Activated T-helper 1 cell treated with anti-CD3 and anti-CD28 coated beads, Interleukin-12 subunit alpha, Interleukin-12 subunit beta, Interleukin-2, Interleukin-4 antibody, amounts not matched to agents 30 ng/mL and 10 ng/mL and 1 ng/mL, durations not matched to agents 14 hours and 24 hours and 36 hours (primary cell): ENCODE results near the gene CARTPT. TPM values are rescaled to one million over a fixed set of nuclear protein-coding genes. Genes with fewer than 3 reads are reported as not detected.

ENCODE experiments used
- DNase-seq: peaks from one replicate; pipeline ENCODE4 v3.0.0; 2021; ENCODE audit warnings: low spot score
- H3K27ac Mint-ChIP-seq: one replicate; pipeline ENCODE4 v1.8.0; 2021; ENCODE audit warnings: mild to moderate bottlenecking, mixed read lengths
- H3K27me3 Mint-ChIP-seq: one replicate; pipeline ENCODE4 v1.8.0; 2022; ENCODE audit warnings: mild to moderate bottlenecking, moderate library complexity, mixed read lengths; ENCODE audit not compliant: insufficient read depth
- H3K36me3 Mint-ChIP-seq: one replicate; pipeline ENCODE4 v1.8.0; 2021; ENCODE audit warnings: low read depth, mixed read lengths
- H3K4me1 Mint-ChIP-seq: one replicate; pipeline ENCODE4 v1.8.0; 2021; ENCODE audit warnings: low read depth, mixed read lengths
- H3K4me3 Mint-ChIP-seq: one replicate; pipeline ENCODE4 v1.8.0; 2021; ENCODE audit warnings: mild to moderate bottlenecking, moderate library complexity, mixed read lengths
- H3K9me3 Mint-ChIP-seq: one replicate; pipeline ENCODE4 v1.8.0; 2021; ENCODE audit warnings: mixed read lengths
- intact Hi-C: fragments of 100-400 bp; cut with micrococcal nuclease; formaldehyde crosslinking; loops from one replicate; pipeline ENCODE4 v1.15.1; 2024
- total RNA-seq: library from RNA; stranded (reverse); gene quantifications from 2 replicates; pipeline ENCODE4 v1.2.3, GENCODE V29; 2022

Gene CARTPT
- not detected in 2 replicates for total RNA-seq

DNA sequence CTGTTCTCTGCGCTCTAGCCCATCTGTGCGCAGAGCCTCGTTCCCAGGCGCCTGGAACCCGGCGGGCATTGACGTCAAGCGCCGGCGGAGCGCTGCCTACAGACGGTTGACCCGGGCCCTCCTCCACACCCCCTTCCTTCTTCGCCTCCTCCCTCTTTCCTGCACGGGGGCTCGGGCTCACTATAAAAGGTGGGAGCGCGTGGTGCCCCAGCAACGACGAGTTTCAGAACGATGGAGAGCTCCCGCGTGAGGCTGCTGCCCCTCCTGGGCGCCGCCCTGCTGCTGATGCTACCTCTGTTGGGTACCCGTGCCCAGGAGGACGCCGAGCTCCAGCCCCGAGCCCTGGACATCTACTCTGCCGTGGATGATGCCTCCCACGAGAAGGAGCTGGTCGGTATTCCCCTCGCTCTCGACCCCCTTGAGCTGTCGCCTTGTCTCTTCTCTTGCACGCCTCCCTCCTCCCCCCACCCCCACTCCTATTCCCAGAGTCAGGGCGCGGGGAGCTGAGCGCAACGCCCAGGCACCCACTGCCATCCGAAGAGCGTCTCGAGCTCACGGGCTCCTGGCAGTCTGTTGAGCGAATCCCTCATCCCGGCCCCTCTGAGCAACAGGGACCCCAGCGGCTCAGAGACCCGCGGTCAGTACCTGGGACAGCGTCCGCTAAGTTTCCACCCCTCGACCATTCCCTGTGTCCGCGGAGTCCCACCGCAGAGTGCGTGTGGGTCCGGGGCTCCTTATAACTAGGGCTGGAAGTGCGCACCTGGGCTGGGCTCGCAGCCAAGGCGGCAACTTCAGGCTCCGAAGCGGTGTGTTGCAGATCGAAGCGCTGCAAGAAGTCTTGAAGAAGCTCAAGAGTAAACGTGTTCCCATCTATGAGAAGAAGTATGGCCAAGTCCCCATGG, at the start of gene CARTPT:
CARTPT (plus strand) TSS at position 213 of the 902 bp plus-strand sequence; CDS start at position 232, 19 bp downstream.
- Mint-ChIP-seq H3K27ac (no peak within 1 kb of the TSS), H3K9me3 (no peaks in the 10 kb centered on the region)
- DNase-seq = no peak

DNA sequence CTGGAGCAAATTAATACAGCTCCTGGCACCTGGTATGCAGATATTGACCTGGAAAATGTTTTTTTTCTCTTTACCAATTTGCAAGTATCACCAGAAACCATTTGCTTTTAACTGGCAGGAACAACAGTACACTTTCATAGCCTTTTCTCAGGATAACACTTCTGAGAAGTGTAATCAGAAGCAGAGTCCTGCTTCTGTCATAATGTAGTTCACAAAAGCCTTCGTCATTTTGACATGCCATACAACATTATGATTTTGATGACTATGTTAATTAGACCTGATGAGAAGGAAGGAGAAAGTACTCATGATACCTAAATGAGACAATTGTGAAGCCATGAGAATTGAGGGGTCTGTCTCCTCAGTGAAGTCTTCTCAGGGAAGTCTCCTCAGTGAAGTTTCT, 41.1 kb upstream of the CARTPT start:
- no peak overlapping the region for H3K4me3 Mint-ChIP-seq
- H3K4me1 Mint-ChIP-seq = no peaks in the 10 kb centered on the region

More for the DNA sequence above, at the start of gene CARTPT:
- Mint-ChIP-seq H3K36me3 (no peaks in the 10 kb centered on the region), H3K4me1 (no peaks in the 10 kb centered on the region), H3K4me3 (no peak within 1 kb of the TSS), H3K27me3 (peaks cover 42% of the 10 kb centered on the region)
- intact Hi-C loops = no loop called here

DNA sequence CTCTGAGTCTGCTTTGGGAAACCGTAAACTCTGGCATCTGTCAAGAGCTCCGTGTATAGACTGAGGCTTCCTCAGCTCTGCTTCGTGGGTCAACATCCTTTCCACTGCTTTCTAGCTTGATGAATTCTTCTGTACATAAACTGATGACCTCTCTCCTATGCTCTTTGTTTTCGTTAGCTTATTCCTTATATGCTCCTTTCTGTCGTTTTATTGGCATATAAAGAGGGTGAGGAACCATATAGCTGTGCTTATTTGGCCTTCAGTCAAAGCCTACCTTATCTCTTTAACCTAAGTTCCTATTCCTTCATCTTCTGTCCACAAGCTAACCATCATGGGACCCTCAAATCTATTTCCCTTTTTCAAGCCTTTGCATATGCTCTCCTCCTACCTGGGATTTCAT, 39.4 kb upstream of the CARTPT start:
- intact Hi-C loops = no loop called here
- H3K4me1 Mint-ChIP-seq = no peaks in the 10 kb centered on the region

More for the DNA sequence above, 41.1 kb upstream of the CARTPT start:
- H3K27ac Mint-ChIP-seq = no peak overlapping the region
- H3K27me3 Mint-ChIP-seq = peaks cover 31% of the 10 kb centered on the region
- intact Hi-C loops = no loop called here
- H3K36me3 Mint-ChIP-seq = no peaks in the 10 kb centered on the region
- no peaks in the 10 kb centered on the region for H3K9me3 Mint-ChIP-seq
- no peak for DNase-seq

DNA sequence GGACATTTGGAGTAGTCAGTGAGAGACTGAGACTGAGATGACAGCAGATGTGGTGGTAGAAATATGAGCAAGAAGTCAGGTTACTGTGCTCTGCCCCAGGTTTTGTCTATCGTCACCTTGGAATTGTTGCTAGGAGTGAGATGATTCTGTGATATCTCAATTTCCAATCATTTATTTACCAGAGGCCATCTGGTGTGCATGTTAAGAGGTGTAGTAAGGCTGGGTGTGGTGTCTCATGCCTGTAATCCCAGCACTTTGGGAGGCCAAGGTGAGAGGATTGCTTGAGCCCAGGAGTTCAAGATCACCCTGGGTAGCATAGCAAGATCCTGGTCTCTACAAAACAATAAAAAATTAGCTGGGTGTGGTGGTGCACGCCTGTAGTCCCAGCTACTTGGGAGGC, 38.6 kb upstream of the CARTPT start:
- H3K36me3 Mint-ChIP-seq = no peaks in the 10 kb centered on the region
- DNase-seq = no peak
- no peaks in the 10 kb centered on the region for H3K9me3 Mint-ChIP-seq
- H3K27me3 Mint-ChIP-seq = peaks cover 26% of the 10 kb centered on the region
- no peaks in the 10 kb centered on the region for H3K4me1 Mint-ChIP-seq
- intact Hi-C loops = no loop called here
- H3K4me3 Mint-ChIP-seq = no peak overlapping the region
- no peak overlapping the region for H3K27ac Mint-ChIP-seq

More for the DNA sequence above, 39.4 kb upstream of the CARTPT start:
- no peaks in the 10 kb centered on the region for H3K36me3 Mint-ChIP-seq
- H3K27ac Mint-ChIP-seq = no peak overlapping the region
- H3K4me3 Mint-ChIP-seq = no peak overlapping the region
- H3K9me3 Mint-ChIP-seq = no peaks in the 10 kb centered on the region
- no peak for DNase-seq
- H3K27me3 Mint-ChIP-seq = peaks cover 23% of the 10 kb centered on the region

DNA sequence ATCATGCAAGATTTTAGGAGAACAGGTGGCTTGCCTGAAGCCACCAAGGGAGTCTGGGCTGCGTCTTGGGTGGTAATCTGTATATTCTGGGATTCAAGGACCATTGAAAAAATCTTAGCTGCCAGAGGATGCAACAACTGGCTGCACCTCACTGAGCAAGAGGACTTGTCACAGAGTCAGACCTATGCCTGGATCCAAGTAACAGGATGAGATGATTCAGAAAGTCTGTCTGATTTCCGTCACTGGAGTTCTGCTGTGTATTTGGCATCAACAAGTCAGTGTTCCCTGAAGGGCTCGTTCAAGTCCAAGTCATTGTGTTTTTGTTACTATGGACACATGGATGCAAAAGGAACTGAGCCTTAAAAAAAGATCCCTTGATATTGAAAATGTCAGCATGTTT, 37.8 kb upstream of the CARTPT start:
- DNase-seq = no peak
- peaks cover 28% of the 10 kb centered on the region for H3K27me3 Mint-ChIP-seq
- intact Hi-C loops = no loop called here
- H3K36me3 Mint-ChIP-seq = no peaks in the 10 kb centered on the region
- H3K4me1 Mint-ChIP-seq = no peaks in the 10 kb centered on the region
- H3K27ac Mint-ChIP-seq = no peak overlapping the region
- H3K9me3 Mint-ChIP-seq = no peaks in the 10 kb centered on the region
- no peak overlapping the region for H3K4me3 Mint-ChIP-seq

DNA sequence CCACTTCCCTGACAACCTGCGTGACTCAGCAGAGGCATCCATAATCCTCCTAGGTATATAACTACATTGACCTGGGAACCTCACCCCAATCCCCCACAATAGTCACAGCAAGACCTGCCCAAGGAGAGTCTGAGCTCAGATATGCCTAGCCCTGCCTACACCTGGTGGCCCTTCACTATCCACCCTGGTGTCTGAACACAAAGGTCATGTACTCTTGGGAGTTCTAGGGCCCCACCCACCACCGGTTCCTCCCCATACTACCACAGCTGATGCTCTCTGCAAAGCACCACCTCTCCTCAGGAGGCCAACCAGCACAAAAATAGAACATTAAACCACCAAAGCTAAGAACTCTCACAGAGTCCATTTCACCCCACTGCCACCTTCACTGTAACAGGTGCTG, 34.8 kb upstream of the CARTPT start:
- Mint-ChIP-seq H3K36me3 (no peaks in the 10 kb centered on the region), H3K27me3 (peaks cover 22% of the 10 kb centered on the region), H3K4me3 (no peak overlapping the region), H3K9me3 (no peaks in the 10 kb centered on the region), H3K4me1 (no peaks in the 10 kb centered on the region), H3K27ac (no peak overlapping the region)
- no peak for DNase-seq
- intact Hi-C loops = no loop called here

DNA sequence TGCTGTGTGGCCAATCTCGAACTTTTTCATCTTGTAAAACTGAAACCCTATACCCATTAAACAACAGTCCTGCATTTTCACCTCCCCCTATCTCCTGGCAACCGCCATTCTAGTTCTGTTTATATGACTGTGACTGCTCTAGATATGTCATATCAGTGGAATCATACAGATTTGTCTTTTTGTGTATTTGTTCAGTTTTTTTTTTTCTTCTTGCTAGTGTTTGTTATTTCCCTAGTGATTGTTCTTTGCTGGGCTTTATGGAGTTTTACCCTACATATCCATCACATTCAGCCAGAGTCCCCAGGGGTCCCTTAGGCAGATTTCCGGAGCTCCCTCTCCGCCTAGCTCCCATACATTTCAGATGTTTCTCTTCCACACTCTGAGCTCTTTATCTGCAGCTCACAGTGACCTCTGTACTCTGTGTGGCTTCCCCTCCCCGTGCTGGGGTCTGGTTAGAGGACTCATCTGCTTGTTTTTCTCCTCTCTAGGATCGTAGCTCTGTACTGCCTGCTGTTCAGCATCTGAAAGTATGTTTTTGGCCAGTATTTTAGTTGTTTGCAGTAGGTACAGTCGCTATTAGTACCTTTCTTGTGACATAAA, 25.1 kb upstream of the CARTPT start:
- Mint-ChIP-seq H3K27me3 (peaks cover 22% of the 10 kb centered on the region), H3K27ac (no peak overlapping the region), H3K9me3 (peaks cover 4% of the 10 kb centered on the region), H3K4me3 (no peak overlapping the region), H3K36me3 (no peaks in the 10 kb centered on the region), H3K4me1 (no peaks in the 10 kb centered on the region)
- DNase-seq = no peak
- intact Hi-C loops = no loop called here

DNA sequence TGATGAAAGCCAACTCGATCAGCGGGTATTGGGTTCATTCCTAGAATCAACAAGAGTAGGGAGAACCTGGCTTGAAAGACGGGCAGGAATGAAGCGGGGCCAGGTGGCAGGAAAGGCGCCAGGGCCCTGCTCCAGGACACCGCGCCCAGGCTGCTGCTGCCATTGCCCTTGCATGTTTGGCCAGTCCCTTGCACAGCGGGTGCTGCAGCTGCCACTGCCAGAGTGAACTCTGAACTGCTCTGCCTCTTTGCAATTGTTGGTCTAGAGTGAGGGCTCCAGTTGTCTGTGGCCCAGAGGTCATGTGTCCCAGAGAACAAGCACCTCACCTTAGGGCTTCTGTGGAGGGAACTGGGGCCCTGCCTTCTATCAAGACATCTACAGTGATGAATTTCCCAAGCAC, 24.0 kb upstream of the CARTPT start:
- intact Hi-C loops = no loop called here
- Mint-ChIP-seq H3K4me3 (no peak overlapping the region), H3K4me1 (no peaks in the 10 kb centered on the region), H3K27me3 (peaks cover 22% of the 10 kb centered on the region), H3K27ac (no peak overlapping the region), H3K36me3 (no peaks in the 10 kb centered on the region), H3K9me3 (peaks cover 4% of the 10 kb centered on the region)
- no peak for DNase-seq

DNA sequence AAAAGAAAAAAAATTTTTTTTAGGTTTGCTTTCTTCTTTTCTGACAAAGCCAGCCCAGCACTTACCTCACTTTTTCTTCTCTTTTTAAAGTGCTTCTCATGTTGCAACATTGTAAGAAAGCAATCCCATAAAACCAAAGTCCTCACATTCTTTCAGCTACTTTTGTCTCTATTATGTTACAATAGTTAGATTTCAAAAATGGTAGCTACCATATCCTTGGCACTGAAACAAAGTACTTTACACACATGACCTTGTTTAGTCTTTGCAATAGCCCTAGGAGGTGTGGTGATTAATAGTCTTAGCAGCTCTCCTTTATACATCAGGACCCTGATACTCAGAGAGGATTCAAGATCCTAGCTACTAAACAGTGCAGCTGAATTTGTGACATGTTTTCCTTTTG, 23.5 kb upstream of the CARTPT start:
- DNase-seq = no peak
- intact Hi-C loops = no loop called here
- Mint-ChIP-seq H3K4me1 (no peaks in the 10 kb centered on the region), H3K9me3 (peaks cover 4% of the 10 kb centered on the region), H3K36me3 (no peaks in the 10 kb centered on the region), H3K27me3 (peaks cover 22% of the 10 kb centered on the region), H3K27ac (no peak overlapping the region), H3K4me3 (no peak overlapping the region)

DNA sequence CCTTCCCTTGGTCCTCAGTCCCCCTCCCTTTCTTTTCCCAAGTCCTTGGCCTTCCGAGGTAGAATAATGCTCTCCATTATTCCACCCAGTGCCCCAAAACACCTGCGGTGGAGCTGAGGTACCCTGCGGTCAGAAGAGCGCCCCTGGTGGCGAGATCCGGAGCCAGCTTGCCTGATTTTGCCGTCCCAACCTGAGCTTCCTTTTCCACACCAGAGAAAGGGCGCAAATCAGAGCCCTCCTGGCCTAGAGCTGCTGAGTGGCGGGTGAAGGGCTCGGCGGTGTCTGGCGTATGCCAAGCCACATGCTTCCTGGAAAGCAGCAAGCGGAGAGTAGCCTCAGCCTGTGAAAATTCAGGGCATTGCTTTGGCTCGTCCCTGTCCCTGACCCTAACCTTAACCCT, 21.1 kb upstream of the CARTPT start:
- H3K27me3 Mint-ChIP-seq = peaks cover 24% of the 10 kb centered on the region
- DNase-seq = no peak
- no peak overlapping the region for H3K27ac Mint-ChIP-seq
- intact Hi-C loops = no loop called here
- peaks cover 4% of the 10 kb centered on the region for H3K9me3 Mint-ChIP-seq
- no peaks in the 10 kb centered on the region for H3K4me1 Mint-ChIP-seq
- H3K36me3 Mint-ChIP-seq = no peaks in the 10 kb centered on the region
- H3K4me3 Mint-ChIP-seq = no peak overlapping the region

DNA sequence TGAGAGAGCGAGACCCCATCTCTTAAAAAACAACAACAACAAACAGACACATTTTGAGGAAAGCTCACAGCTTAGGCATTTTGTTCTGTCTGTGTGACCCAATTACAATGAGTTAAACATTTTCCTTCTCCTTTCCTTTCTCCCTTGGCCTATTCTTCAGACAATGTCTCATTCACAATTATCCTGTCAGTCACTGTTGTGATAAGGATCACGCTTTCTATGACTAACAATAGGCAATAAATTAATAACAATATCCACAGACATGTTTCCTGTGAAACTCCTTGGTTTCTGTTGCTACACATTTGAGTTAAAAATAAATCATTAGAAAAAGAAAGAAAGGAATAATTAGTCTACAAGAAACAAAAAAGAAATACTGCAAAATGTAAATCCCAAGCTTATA, 19.8 kb upstream of the CARTPT start:
- Mint-ChIP-seq H3K9me3 (peaks cover 4% of the 10 kb centered on the region), H3K36me3 (no peaks in the 10 kb centered on the region), H3K27ac (no peak overlapping the region), H3K27me3 (peaks cover 20% of the 10 kb centered on the region), H3K4me3 (no peak overlapping the region), H3K4me1 (no peaks in the 10 kb centered on the region)
- DNase-seq = no peak
- intact Hi-C loops = no loop called here

DNA sequence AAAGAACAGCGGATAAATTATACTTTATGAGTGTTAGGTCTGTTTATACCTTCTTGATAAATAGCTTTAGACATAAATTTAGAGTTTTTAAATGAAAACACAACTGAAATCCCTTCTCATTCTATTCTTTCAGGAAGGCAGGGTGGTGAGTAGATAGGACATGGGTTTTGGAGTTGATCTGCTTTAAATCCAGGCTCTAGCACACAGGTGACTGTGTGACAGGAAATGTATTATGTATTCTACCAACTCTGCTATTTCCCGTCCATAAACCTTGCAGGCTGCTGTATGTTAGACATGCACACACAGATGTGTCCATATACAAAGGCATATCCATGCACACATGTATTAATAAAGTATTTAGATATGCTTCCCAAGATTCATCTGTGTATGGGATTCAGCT, 19.3 kb upstream of the CARTPT start:
- H3K36me3 Mint-ChIP-seq = no peaks in the 10 kb centered on the region
- peaks cover 4% of the 10 kb centered on the region for H3K9me3 Mint-ChIP-seq
- no peak overlapping the region for H3K27ac Mint-ChIP-seq
- no peaks in the 10 kb centered on the region for H3K4me1 Mint-ChIP-seq
- DNase-seq = no peak
- peaks cover 23% of the 10 kb centered on the region for H3K27me3 Mint-ChIP-seq
- no peak overlapping the region for H3K4me3 Mint-ChIP-seq
- intact Hi-C loops = no loop called here

DNA sequence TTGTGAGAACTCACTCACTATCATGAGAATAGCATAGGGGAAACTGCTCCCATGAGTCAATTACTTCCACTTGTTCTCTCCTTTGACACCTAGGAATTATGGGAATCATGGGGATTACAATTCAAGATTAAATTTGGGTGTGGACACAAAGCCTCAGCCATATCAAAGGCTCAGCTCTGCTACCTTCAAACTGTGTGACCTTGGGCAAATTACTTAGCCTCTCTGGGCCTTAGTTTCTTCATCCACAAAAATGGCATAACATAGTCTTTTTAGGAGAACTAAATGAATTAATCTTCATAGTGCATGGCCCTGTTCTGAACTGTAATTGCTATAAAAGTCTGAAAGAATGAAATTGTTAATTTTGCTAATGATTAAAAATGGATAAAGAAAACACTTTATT, 18.3 kb upstream of the CARTPT start:
- intact Hi-C loops = no loop called here
- H3K4me1 Mint-ChIP-seq = no peaks in the 10 kb centered on the region
- H3K4me3 Mint-ChIP-seq = no peak overlapping the region
- peaks cover 19% of the 10 kb centered on the region for H3K27me3 Mint-ChIP-seq
- H3K9me3 Mint-ChIP-seq = peaks cover 4% of the 10 kb centered on the region
- no peak overlapping the region for H3K27ac Mint-ChIP-seq
- no peak for DNase-seq
- H3K36me3 Mint-ChIP-seq = no peaks in the 10 kb centered on the region
